WERI-Rb-1 (cell line): Measurements from ENCODE around the gene CELF2.

Experiments used
- DNase-seq: peaks from one replicate; pipeline ENCODE4 v3.0.0-alpha.2; 2020
- H3K27ac ChIP-seq: fragments of 250-450 bp; sonication (Bioruptor Pico); 2 replicates; pipeline ENCODE4 v1.5.1; 2020; ENCODE audit warnings: mild to moderate bottlenecking, moderate library complexity
- H3K27me3 ChIP-seq: fragments of 250-450 bp; sonication (Bioruptor Pico); 2 replicates; pipeline ENCODE4 v1.5.1; 2021; ENCODE audit warnings: mild to moderate bottlenecking, low read depth, moderate library complexity; ENCODE audit not compliant: insufficient read depth, severe bottlenecking
- H3K36me3 ChIP-seq: fragments of 250-450 bp; sonication (Bioruptor Pico); 2 replicates; pipeline ENCODE4 v1.5.1; 2020; ENCODE audit warnings: mild to moderate bottlenecking, moderate library complexity
- H3K4me3 ChIP-seq: 2 replicates; pipeline ENCODE4 v1.5.1; 2011; ENCODE audit warnings: low read depth, mild to moderate bottlenecking, control low read depth, low read length
- H3K9me3 ChIP-seq: fragments of 250-450 bp; sonication (Bioruptor Pico); 2 replicates; pipeline ENCODE4 v1.5.1; 2021; ENCODE audit warnings: mild to moderate bottlenecking, moderate library complexity; ENCODE audit not compliant: severe bottlenecking
- TF ChIP-seq, protein P1 (sequence below): IDR thresholded peaks from 2 replicates; pipeline ENCODE4 v1.5.1; 2011; ENCODE audit warnings: low read depth, mild to moderate bottlenecking, control low read depth, inconsistent platforms, low read length

Gene CELF2

DNA sequence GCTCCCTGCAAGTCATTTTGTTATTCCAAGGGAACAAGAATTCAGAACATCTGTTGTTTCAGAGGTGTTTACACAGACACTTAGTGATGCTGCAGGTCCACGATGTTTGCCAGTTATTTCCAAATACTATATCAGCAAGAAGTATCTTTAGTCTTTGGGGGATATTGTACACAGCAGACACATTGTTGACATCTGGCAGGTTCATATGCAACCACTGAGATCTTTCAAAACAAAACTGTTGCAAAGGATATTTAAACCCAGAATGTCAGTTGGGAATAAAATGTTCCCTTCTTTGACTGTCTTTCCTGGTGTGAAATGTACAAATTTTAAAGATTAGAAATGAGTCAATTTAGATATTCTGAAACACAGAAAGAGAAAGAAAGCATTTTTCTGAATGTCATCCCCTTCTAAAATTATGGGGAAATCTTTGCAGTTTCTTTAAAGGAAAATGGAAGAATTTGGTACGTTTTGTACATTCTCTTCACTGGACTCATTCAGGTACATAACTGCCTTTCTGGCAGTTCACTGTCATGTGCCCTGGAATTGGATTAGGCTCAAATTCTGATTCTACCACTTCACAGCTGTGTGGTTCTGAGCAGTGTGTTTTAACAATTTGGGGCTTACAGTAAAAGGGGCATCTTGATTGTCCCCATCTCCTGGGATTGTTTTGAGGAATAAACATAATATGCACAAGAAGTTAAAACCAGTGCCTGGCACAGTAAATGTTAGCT, 40.3 kb upstream of the CELF2 start:
- no peak overlapping the region for H3K4me3 ChIP-seq
- H3K27me3 ChIP-seq: no peaks in the 10 kb centered on the region
- no peaks in the 10 kb centered on the region for H3K9me3 ChIP-seq
- no peak overlapping the region for H3K27ac ChIP-seq
- no peak for DNase-seq
- no peaks in the 10 kb centered on the region for H3K36me3 ChIP-seq
- TF ChIP-seq, protein P1, sequence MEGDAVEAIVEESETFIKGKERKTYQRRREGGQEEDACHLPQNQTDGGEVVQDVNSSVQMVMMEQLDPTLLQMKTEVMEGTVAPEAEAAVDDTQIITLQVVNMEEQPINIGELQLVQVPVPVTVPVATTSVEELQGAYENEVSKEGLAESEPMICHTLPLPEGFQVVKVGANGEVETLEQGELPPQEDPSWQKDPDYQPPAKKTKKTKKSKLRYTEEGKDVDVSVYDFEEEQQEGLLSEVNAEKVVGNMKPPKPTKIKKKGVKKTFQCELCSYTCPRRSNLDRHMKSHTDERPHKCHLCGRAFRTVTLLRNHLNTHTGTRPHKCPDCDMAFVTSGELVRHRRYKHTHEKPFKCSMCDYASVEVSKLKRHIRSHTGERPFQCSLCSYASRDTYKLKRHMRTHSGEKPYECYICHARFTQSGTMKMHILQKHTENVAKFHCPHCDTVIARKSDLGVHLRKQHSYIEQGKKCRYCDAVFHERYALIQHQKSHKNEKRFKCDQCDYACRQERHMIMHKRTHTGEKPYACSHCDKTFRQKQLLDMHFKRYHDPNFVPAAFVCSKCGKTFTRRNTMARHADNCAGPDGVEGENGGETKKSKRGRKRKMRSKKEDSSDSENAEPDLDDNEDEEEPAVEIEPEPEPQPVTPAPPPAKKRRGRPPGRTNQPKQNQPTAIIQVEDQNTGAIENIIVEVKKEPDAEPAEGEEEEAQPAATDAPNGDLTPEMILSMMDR: no peak

DNA sequence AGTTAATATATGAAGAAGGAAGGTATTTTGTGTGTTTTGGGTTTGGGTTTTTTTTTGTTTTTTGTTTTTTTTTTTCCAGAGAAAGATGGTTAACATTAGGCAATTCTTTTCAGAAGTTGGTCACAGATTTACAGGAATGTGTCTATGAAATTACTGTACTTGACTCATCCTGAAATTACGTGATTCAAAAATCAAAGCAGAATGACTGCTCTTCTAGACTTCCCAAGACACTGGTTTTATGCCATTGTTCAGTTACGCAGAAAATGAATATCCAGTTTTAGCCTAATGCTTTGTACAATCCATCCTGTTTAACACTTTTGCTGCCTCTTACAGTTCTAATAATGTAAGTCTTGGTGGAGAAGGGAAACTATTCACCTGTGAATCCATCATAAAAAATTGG, 39.7 kb upstream of the CELF2 start:
- Histone ChIP-seq H3K27ac (no peak overlapping the region), H3K9me3 (no peaks in the 10 kb centered on the region), H3K27me3 (no peaks in the 10 kb centered on the region), H3K36me3 (no peaks in the 10 kb centered on the region), H3K4me3 (no peak overlapping the region)
- TF ChIP-seq, protein P1: no peak
- no peak for DNase-seq

- no peak overlapping the region for H3K27ac ChIP-seq
- TF ChIP-seq, protein P1: no peak
- H3K4me3 ChIP-seq: no peak overlapping the region
- H3K36me3 ChIP-seq: no peaks in the 10 kb centered on the region
- DNase-seq: no peak
- H3K27me3 ChIP-seq: no peaks in the 10 kb centered on the region
- H3K9me3 ChIP-seq: no peaks in the 10 kb centered on the region
Measured at GRCh38 chr10:10985361-10985760, 32.3 kb upstream of the CELF2 start.

DNA sequence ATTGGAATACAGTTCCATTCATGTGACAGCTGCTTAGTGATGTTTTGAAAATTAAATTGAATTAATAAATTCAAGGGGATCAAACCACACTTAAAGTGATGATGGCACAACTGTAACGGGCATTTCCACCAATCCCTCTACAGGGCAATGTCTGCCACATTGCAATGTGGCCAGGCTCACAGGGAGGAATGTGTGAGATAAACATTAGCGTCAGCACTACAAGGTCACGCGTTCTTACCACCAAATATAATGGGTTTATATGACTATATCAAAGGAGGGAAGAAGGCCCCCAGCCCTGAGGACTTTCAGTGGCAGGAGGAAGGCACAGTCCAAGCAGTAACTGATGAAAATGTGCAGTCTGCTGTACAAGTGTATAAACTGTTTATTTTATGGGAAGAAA, 31.1 kb upstream of the CELF2 start:
- no peaks in the 10 kb centered on the region for H3K9me3 ChIP-seq
- no peak overlapping the region for H3K4me3 ChIP-seq
- TF ChIP-seq, protein P1: no peak
- H3K36me3 ChIP-seq: no peaks in the 10 kb centered on the region
- no peak for DNase-seq
- H3K27me3 ChIP-seq: no peaks in the 10 kb centered on the region
- no peak overlapping the region for H3K27ac ChIP-seq

DNA sequence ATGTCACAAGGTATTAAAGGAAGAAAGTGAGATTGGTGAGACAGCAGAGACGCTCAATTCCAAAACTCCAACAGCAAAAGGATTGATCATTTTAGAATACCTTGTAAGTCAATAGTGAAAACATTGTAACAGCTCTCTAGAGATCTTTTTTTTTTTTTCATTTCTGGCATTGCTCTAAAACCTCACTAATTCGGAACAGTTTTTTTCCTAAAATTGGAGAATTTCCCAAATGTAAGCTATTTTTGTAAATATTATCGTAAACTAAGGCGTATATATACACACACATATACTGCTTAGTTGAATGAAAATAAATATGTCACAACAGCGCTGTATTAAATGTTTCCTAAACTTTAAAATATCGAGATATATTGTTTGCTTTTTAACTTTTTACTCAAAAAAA, 30.6 kb upstream of the CELF2 start:
- H3K9me3 ChIP-seq: no peaks in the 10 kb centered on the region

More for the DNA sequence above, 30.6 kb upstream of the CELF2 start:
- H3K4me3 ChIP-seq: no peak overlapping the region
- H3K27me3 ChIP-seq: no peaks in the 10 kb centered on the region
- DNase-seq: no peak
- TF ChIP-seq, protein P1: no peak
- H3K27ac ChIP-seq: no peak overlapping the region
- H3K36me3 ChIP-seq: no peaks in the 10 kb centered on the region
